SKM-1 (cell line): Measurements from ENCODE around the gene FER.
"Not testable (repeated sequence)": the region's sequence is repeated elsewhere in the genome, so short reads cannot be mapped to it uniquely, and the experiment has no call there.

ENCODE experiments used
- DNase-seq: peaks from one replicate; lab custom pipeline; 2025; ENCODE audit not compliant: unreplicated experiment; lab: John Stamatoyannopoulos, UW

FER gene

DNA sequence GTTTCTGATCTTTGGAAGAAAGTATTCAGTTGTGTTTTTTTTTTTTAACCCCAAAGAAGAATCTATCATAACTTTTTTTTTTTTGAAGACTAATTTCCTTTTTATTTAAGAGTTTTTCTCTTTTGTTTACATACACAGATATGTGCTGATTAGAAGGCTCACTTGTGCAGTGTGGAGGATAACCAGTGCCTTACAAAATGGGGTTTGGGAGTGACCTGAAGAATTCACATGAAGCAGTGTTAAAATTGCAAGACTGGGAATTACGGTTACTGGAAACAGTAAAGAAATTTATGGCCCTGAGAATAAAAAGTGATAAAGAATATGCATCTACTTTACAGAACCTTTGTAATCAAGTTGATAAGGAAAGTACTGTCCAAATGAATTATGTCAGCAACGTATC, 50.3 kb downstream of the FER start:
- no peak for DNase-seq

DNA sequence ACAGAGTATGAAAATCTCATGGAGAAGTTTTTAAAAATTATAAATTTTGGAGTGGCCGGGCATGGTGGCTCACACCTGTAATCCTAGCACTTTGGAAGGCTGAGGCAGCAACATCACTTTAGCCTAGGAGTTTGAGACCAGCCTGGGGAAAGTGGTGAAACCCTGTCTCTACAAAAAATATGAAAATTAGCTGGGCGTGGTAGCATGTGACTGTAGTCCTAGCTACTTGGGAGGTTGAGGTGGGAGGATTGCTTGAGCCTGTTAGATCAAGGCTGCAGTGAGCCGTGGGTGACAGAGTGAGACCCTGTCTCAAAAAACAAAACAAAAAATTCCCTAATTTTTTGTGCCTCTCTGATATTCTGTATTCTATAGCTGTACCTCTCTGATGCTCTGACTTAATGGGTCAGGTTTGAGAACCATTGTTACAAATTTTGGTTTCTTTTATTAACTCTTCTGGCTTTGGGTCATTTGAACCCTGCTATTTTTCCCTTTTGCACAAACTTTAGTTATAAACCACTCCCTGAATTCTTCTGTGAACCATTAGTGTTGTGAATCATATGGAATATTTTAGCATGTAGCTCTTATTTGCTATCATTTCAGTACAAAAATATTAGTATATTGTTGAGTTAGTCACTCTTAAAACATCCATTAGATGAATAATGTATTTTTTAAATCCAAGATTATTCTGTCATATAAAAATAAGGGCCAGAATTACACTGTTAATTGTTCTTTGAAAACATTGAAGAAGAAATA, 51.0 kb downstream of the FER start:
- no peak for DNase-seq

- no peak for DNase-seq
Measured at GRCh38 chr5:108801301-108801700, 53.6 kb downstream of the FER start.

DNA sequence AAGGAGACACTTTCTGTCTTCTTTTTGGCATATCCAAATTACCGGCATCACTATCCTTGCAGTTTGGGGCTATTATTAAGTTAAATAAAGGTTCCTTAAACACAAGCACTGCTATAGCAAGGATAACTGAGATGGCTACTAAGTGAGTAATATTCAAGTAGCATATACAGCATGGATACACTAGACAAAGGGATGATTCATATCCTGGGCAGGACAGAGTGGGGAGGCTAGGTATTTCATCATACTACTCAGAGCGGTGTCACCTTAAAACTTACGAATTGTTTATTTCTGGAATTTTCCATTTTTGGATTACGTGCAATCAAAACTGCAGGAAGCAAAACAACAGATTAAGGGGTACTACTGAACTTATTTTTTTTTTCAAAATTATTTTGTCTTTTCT, 54.1 kb downstream of the FER start:
- no peak for DNase-seq

- no peak for DNase-seq
Measured at GRCh38 chr5:108810717-108811116, 63.0 kb downstream of the FER start.

- no peak for DNase-seq
Measured at GRCh38 chr5:108813673-108814072, 66.0 kb downstream of the FER start.

GRCh38 chr5:108814551-108814950, 66.9 kb downstream of the FER start:
- no peak for DNase-seq

- DNase-seq, result no peak
Measured at GRCh38 chr5:108818613-108819272, 71.0 kb downstream of the FER start.

DNA sequence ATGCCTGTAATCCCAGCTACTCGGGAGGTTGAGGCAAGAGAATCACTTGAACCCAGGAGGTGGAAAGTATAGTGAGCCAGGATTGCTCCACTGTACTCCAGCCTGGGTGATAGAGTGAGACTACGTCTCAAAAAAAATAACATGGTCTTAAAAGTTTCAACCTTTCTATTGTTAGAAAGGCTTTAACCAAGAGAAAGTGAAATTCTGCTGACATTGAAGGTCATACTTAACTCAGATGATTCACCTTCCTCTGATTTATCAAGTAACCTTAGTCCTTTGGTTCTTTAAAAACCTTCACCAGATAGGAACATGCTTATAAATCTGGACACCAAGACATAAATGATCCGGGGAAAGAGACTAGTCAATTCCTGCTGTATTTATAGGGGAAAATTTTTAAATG, 73.3 kb downstream of the FER start:
- DNase-seq, result no peak

DNA sequence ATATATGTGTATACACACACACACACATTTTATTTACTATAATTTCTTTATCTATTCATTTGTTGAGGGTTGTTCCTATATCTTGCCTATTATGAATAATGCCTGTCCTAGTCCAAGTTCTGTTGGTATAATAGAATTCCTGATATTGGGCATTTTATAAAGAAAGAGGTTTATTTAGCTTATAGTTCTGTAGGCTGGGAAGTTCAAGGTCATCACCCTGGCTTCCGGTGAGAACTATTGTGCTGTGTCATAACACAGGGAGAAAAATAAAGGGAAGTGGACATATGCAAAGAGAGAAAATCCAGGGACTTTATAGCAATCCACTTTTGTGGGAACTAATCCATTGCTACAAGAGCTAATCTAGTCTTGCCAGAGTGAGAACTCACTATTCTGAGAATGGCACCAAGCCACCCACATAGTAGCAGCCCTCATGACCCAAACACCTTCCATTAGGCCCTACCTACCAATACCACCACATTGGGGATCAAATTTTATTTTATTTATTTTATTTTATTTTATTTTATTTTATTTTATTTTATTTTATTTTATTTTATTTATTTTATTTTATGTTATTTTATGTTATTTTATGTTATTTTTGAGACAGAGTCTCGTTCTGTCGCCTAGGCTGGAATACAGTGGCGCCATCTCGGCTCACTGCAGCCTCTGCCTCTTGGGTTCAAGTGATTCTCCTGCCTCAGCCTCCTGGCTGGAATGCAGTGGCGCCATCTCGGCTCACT, 74.7 kb downstream of the FER start:
- DNase-seq, result no peak

GRCh38 chr5:108827131-108827530, 79.4 kb downstream of the FER start:
- DNase-seq, result no peak

DNA sequence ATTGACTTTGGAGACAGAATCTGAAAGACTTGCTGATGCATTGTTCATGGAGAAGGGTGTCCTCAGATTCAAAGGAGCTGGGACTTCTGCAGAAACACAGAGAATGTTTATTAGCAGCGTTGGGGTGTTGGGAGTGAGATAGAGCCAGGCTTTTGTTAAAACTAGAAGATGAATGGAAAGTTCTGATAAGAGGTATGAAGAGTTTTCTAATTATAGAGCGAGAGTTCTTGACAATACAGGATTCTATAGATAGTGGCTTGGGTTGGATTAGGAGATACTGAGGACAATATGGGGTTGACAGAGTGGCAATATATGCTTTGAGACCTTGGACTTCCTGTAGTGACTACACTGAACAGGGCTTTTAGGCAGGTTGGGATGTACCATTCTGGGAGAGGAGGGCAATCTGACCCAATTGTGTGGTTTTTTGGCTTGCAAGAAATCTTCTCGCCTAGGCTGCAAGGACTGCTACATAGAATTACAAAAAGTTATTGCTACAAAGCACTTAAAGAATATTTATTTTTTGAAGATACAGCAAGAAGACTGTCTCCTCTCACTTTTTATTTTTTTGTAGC, 83.1 kb downstream of the FER start:
- DNase-seq, result no peak

DNA sequence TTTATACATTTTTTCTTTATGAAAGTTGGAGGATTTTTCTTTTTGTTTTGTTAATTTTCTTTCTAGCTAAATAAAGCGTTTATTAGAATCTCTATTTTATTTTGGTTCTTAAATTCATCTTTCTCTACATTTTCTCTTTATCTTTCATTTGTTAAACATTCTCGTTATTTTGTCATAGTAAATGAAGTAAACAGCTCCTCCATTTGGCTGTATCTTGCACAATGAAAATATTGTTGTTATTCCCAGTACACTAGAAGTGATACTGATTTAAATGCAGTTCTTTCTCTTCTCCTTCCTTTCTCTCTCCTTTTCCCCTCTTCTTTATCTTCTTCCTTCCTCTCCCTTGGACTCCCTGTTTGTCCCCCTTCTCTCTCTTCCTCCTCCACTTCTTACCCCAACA, 88.8 kb downstream of the FER start:
- DNase-seq, result no peak

- DNase-seq, result not testable (repeated sequence)
Measured at GRCh38 chr5:108842260-108842941, 94.7 kb downstream of the FER start.

DNA sequence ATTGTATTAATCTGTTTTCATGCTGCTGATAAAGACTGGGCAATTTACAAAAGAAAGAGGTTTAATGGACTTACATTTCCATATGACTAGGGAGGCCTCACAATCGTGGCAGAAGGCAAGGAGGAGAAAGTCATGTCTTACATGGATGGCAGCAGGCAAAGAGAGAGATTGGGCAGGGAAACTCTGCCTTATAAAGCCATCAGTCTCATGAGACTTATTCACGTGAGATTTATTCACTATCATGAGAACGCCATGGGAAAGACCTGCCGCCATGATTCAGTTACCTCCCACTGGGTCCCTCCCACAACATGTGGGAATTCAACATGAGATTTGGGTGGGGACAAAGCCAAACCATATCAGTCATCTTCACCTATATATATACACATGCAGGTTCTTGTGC, 103.4 kb downstream of the FER start:
- not testable (repeated sequence) for DNase-seq

GRCh38 chr5:108857905-108858304, 110.2 kb downstream of the FER start:
- DNase-seq, result no peak

DNA sequence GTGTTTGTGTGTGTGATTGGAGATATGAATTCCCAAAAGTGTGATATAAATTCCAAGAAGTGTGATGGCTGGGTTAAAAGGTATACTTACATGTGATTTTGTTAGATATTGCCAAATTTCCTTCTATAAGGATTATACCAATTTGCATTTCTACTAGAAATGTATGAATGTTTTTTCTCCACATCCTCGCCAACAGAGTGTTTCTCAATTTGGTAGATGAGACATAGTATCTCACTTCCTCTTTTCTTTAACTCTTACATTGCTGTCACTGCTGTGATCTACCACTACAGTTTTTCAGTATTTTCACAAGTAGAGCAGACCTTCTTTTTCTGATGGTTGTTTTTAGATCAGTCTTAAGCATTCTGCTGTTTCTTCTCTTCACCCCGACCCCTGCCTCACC, 111.3 kb downstream of the FER start:
- DNase-seq, result peak; percentile 86

GRCh38 chr5:108862211-108862610, 114.5 kb downstream of the FER start:
- DNase-seq, result no peak

GRCh38 chr5:108866097-108866496, 118.4 kb downstream of the FER start:
- not testable (repeated sequence) for DNase-seq

DNA sequence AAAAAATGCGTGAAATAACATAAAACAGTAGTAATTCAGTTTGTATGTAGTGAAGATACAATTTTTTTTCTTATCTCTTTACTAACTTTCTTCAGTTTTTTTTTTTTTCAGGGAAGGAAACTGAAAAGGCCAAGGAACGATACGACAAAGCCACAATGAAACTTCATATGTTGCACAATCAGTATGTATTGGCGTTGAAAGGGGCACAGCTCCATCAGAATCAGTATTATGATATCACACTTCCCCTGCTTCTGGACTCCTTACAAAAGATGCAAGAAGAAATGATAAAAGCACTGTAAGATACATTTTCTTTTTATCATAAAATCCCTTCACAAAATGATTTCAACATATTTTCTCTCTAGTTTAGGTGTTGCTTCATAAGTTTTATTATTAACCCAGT, 120.0 kb downstream of the FER start:
- peak; percentile 42 for DNase-seq

GRCh38 chr5:108869066-108869465, 121.4 kb downstream of the FER start:
- no peak for DNase-seq
